ENCODE data around the gene HMGN2.

GRCh38 chr1:26438041-26438440 lies 34.2 kb upstream of the HMGN2 start:
- TF ChIP-seq CTCF (IDR thresholded peaks at IDR 0.05) (no peak), POLR2A (IDR thresholded peaks at IDR 0.05) (no peak), EP300 (IDR thresholded peaks at IDR 0.05) (no peak), POLR2AphosphoS5 (IDR thresholded peaks at IDR 0.05) (no peak)

Data from sigmoid colon (tissue), 4 donors.